ENCODE results near the gene ATP6V0C. TPM values are rescaled to one million over a fixed set of nuclear protein-coding genes. Genes with fewer than 3 reads are reported as not detected.

The ATP6V0C gene
- total RNA-seq, 1 experiment from 2014 or later, result 67.4 TPM

DNA sequence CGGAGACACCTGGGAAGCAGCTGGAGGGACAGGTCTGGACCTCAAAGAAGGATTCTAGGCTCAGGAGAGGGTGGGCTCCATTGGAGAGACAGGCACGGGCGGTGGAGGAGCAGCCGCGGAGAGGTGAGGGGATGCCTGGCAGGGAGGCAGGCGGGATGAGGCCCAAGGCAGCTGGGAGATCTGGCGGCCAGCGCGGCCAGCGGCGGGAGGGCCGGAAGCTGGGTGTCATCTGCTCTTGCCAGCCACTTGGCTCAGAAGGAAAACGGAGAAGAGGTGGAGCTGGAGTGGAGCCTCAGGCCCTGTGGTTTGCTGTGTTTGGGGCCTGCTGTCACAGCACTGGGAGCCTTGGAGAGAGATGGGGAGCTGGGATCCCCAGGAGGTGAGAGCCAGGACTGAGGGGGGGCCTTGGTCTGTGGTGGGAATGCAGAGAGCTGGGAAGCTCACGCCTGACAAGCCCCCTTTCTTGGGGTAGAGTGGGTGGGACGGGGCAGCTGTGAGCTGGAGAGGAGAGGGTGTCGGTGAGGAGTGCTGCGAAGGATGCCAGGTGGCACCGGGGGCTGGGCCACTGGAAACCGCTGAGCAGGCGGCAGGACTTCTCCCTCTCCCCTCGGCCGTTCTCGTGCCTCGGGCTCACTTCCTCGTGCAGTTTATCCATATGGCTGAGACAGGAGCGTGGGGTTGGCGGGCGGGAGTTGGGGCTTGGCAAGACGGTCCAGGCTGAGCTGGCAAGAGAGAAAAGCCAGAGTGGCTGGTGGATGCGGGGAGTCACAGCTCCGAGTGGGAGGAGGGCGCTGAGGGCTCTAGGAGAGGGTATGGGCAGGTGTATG is 30.8 kb upstream of the ATP6V0C start:
- BruUV-seq (replicated peaks), result no TSS peak
- Histone ChIP-seq H3K9me2 (replicated peaks; ENCODE audit: low read length) (no peaks in the 10 kb centered on the region), H4K20me1 (ENCODE audit: low read length) (no peaks in the 10 kb centered on the region), H3K9ac (ENCODE audit: low read length) (no peak overlapping the region), H3K36me3 (ENCODE audit: low read depth, low read length) (no peaks in the 10 kb centered on the region), H3K27me3 (ENCODE audit: low read length) (no peaks in the 10 kb centered on the region), H3K4me1 (ENCODE audit: insufficient read depth, low read length) (no peaks in the 10 kb centered on the region), H3K4me3 (ENCODE audit: low read length) (no peak overlapping the region), H3K79me2 (ENCODE audit: low read length) (peaks cover 8% of the 10 kb centered on the region; the same call in 1 of the 2 replicates), H2AFZ (ENCODE audit: low read length) (no peak overlapping the region), H3F3A (ENCODE audit: low read length, unreplicated experiment) (no peaks in the 10 kb centered on the region), H3K9me3 (ENCODE audit: low read length) (no peaks in the 10 kb centered on the region), H3K27ac (ENCODE audit: low read length) (no peak overlapping the region), H3K4me2 (ENCODE audit: low read length) (no peak overlapping the region)
- no peak for TF ChIP-seq EZH2phosphoT487 (IDR thresholded peaks at IDR 0.05; ENCODE audit: borderline replicate concordance, low read length)
- no peak for TF ChIP-seq CTCF (conservative IDR thresholded peaks at IDR 0.05; ENCODE audit: low read depth, low read length)
- no peak for TF ChIP-seq EZH2 (IDR thresholded peaks at IDR 0.05; ENCODE audit: low read length, unreplicated experiment)
- ATAC-seq, result no peak
- no peak for DNase-seq
- intact Hi-C loops (cut with micrococcal nuclease), result no loop called here
- ChIA-PET CTCF (no interaction called here), POLR2A (ENCODE audit: unreplicated experiment) (no interaction called here)

GRCh38 chr16:2483939-2484897 is 29.5 kb upstream of the ATP6V0C start:
- ATAC-seq, result no peak

More at GRCh38 chr16:2483939-2484897, 29.5 kb upstream of the ATP6V0C start:
- H3K9me3 ChIP-seq (ENCODE audit: low read length), result no peaks in the 10 kb centered on the region
- no peak overlapping the region for H2AFZ ChIP-seq (ENCODE audit: low read length)
- no TSS peak for BruUV-seq (replicated peaks)
- H4K20me1 ChIP-seq (ENCODE audit: low read length), result no peaks in the 10 kb centered on the region
- intact Hi-C loops (cut with micrococcal nuclease), result no loop called here
- H3K27me3 ChIP-seq (ENCODE audit: low read length), result no peaks in the 10 kb centered on the region
- no peak for DNase-seq
- ChIA-PET POLR2A (ENCODE audit: unreplicated experiment) (no interaction called here), CTCF (no interaction called here)
- no peak overlapping the region for H3K4me3 ChIP-seq (ENCODE audit: low read length)
- H3F3A ChIP-seq (ENCODE audit: low read length, unreplicated experiment), result no peaks in the 10 kb centered on the region
- no peaks in the 10 kb centered on the region for H3K79me2 ChIP-seq (ENCODE audit: low read length)
- H3K27ac ChIP-seq (ENCODE audit: low read length), result no peak overlapping the region
- H3K36me3 ChIP-seq (ENCODE audit: low read depth, low read length), result no peaks in the 10 kb centered on the region
- TF ChIP-seq EZH2phosphoT487 (IDR thresholded peaks at IDR 0.05; ENCODE audit: borderline replicate concordance, low read length), result no peak
- TF ChIP-seq EZH2 (IDR thresholded peaks at IDR 0.05; ENCODE audit: low read length, unreplicated experiment), result no peak
- no peak for TF ChIP-seq CTCF (conservative IDR thresholded peaks at IDR 0.05; ENCODE audit: low read depth, low read length)
- no peak overlapping the region for H3K9ac ChIP-seq (ENCODE audit: low read length)
- no peaks in the 10 kb centered on the region for H3K4me1 ChIP-seq (ENCODE audit: insufficient read depth, low read length)
- no peak overlapping the region for H3K4me2 ChIP-seq (ENCODE audit: low read length)
- no peaks in the 10 kb centered on the region for H3K9me2 ChIP-seq (replicated peaks; ENCODE audit: low read length)

Measured in PC-3 (cell line).